Astrocyte (in vitro differentiated cells and primary cell): ENCODE data around the gene KRT78. TPM values are rescaled to one million over a fixed set of nuclear protein-coding genes. Genes with fewer than 3 reads are reported as not detected.

Experiments used
- DNase-seq: peaks from one replicate; pipeline ENCODE4 v3.0.0-alpha.2; 2010; ENCODE audit warnings: low read depth
- FAIRE-seq: peaks from 2 replicates; lab custom pipeline; 2011; peaks lifted over from hg19 to GRCh38; lab: Jason Lieb, UNC
- H2AFZ ChIP-seq: 2 replicates; pipeline ENCODE4 v1.6.0; 2012; ENCODE audit warnings: low read depth, low read length, inconsistent platforms
- H3K27ac ChIP-seq: 2 replicates; pipeline ENCODE4 v1.5.1; 2011; ENCODE audit warnings: low read depth, low read length, inconsistent platforms
- H3K27me3 ChIP-seq: 2 replicates; pipeline ENCODE4 v1.6.0; 2011; ENCODE audit warnings: low read length, inconsistent platforms; ENCODE audit not compliant: insufficient read depth
- H3K36me3 ChIP-seq: 2 replicates; pipeline ENCODE4 v1.5.1; 2011; ENCODE audit warnings: low read length, inconsistent platforms; ENCODE audit not compliant: insufficient read depth
- H3K4me1 ChIP-seq: 2 replicates; pipeline ENCODE4 v1.5.1; 2011; ENCODE audit warnings: low read length, inconsistent platforms; ENCODE audit not compliant: insufficient read depth
- H3K4me2 ChIP-seq: 2 replicates; pipeline ENCODE4 v1.6.0; 2012; ENCODE audit warnings: low read length, inconsistent platforms
- H3K4me3 ChIP-seq: 2 replicates; pipeline ENCODE4 v1.5.1; 2011; ENCODE audit warnings: low read depth, mild to moderate bottlenecking, low read length, inconsistent platforms; ENCODE audit not compliant: insufficient read depth
- H3K79me2 ChIP-seq: 2 replicates; pipeline ENCODE4 v1.6.0; 2012; ENCODE audit warnings: mild to moderate bottlenecking, low read length, inconsistent platforms; ENCODE audit not compliant: insufficient read depth
- H3K9ac ChIP-seq: 2 replicates; pipeline ENCODE4 v1.6.0; 2012; ENCODE audit warnings: mild to moderate bottlenecking, low read length, inconsistent platforms
- H3K9me3 ChIP-seq: 2 replicates; pipeline ENCODE4 v1.5.1; 2012; ENCODE audit warnings: low read depth, mild to moderate bottlenecking, low read length, inconsistent platforms; ENCODE audit not compliant: insufficient read depth
- H4K20me1 ChIP-seq: 2 replicates; pipeline ENCODE4 v1.6.0; 2012; ENCODE audit warnings: low read length, inconsistent platforms; ENCODE audit not compliant: insufficient read depth
- H3K27ac Mint-ChIP-seq: one replicate; pipeline ENCODE4 v1.8.0; 2021; ENCODE audit warnings: mild to moderate bottlenecking, mixed read lengths; ENCODE audit not compliant: unreplicated experiment
- H3K27me3 Mint-ChIP-seq: one replicate; pipeline ENCODE4 v1.8.0; 2021; ENCODE audit warnings: low read depth, mixed read lengths; ENCODE audit not compliant: unreplicated experiment
- H3K36me3 Mint-ChIP-seq: one replicate; pipeline ENCODE4 v1.8.0; 2021; ENCODE audit warnings: low read depth, mixed read lengths; ENCODE audit not compliant: unreplicated experiment
- H3K4me1 Mint-ChIP-seq: one replicate; pipeline ENCODE4 v1.8.0; 2021; ENCODE audit warnings: low read depth, mixed read lengths; ENCODE audit not compliant: unreplicated experiment
- H3K4me3 Mint-ChIP-seq: one replicate; pipeline ENCODE4 v1.8.0; 2021; ENCODE audit warnings: mild to moderate bottlenecking, moderate library complexity, mixed read lengths; ENCODE audit not compliant: unreplicated experiment
- H3K9me3 Mint-ChIP-seq: one replicate; pipeline ENCODE4 v1.8.0; 2021; ENCODE audit warnings: mild to moderate bottlenecking, mixed read lengths; ENCODE audit not compliant: unreplicated experiment
- EZH2 ChIP-seq: IDR thresholded peaks from 2 replicates; pipeline ENCODE4 v1.6.1; 2012; ENCODE audit warnings: mild to moderate bottlenecking, low read length, inconsistent platforms; ENCODE audit not compliant: insufficient read depth
- total RNA-seq: library from RNA; stranded (reverse); gene quantifications from 2 replicates; pipeline ENCODE4 v1.2.1, GENCODE V29; 2021
- TF ChIP-seq, protein P1 (sequence below): IDR thresholded peaks from 2 replicates; pipeline ENCODE4 v1.5.1; 2011; ENCODE audit warnings: low read depth, mild to moderate bottlenecking, inconsistent platforms, low read length, moderate library complexity; ENCODE audit not compliant: insufficient read depth

The KRT78 gene
- total RNA-seq, 1 donor from 2014 or later = not detected

DNA sequence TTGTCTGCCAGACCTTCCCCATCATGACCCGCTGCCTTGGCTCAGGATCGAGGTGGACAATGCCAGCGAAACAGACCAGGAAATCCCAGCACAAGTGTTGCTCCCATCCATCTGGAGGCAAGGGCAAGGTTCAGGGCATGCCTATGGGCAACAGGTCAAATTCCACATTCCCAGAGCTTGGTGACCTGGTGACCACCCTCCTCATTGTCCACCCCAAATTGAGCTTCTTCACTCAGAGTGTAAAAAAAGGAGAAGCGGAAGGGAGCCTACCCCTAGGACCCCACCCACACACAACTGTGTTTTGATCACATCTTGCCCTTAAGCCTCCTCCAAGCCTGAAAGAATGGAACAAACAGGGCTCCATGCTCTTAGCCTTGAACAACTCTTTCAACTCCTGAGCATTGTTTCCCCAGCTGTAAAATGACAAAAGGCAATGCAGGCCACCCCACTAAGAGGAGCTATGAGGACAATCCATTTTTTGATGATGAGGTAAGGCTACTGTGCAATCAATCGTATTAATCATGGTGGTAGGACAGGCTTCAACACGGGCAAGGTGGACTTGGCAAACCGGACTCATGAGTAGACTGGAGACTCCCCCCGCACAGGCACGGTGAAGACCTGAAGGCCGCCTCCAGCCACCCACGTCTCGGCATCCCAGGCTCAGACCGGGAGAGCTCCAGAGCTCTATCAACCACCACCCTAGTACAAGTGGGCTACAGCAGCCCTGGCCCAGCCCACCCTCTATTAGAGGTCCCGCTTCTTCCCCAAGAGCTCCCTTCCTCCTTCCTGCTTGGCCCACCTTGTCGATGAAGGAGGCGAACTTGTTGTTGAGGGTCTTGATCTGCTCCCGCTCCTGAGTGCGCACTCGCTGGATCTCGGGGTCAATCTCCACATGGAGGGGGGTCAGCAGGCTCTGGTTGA lies 15.5 kb downstream of the KRT78 start:
- H3K27ac Mint-ChIP-seq = no peak overlapping the region
- peaks cover 2% of the 10 kb centered on the region for H3K9me3 Mint-ChIP-seq
- Histone ChIP-seq H3K4me3 (no peak overlapping the region), H3K36me3 (no peaks in the 10 kb centered on the region), H3K4me2 (no peak overlapping the region), H3K4me1 (peaks cover 32% of the 10 kb centered on the region), H3K79me2 (no peaks in the 10 kb centered on the region), H3K27ac (no peak overlapping the region), H4K20me1 (no peaks in the 10 kb centered on the region), H3K27me3 (no peaks in the 10 kb centered on the region), H3K9me3 (no peaks in the 10 kb centered on the region), H2AFZ (no peak overlapping the region), H3K9ac (no peak overlapping the region)
- no peak overlapping the region for H3K4me3 Mint-ChIP-seq
- no peak for TF ChIP-seq EZH2
- TF ChIP-seq, protein P1, sequence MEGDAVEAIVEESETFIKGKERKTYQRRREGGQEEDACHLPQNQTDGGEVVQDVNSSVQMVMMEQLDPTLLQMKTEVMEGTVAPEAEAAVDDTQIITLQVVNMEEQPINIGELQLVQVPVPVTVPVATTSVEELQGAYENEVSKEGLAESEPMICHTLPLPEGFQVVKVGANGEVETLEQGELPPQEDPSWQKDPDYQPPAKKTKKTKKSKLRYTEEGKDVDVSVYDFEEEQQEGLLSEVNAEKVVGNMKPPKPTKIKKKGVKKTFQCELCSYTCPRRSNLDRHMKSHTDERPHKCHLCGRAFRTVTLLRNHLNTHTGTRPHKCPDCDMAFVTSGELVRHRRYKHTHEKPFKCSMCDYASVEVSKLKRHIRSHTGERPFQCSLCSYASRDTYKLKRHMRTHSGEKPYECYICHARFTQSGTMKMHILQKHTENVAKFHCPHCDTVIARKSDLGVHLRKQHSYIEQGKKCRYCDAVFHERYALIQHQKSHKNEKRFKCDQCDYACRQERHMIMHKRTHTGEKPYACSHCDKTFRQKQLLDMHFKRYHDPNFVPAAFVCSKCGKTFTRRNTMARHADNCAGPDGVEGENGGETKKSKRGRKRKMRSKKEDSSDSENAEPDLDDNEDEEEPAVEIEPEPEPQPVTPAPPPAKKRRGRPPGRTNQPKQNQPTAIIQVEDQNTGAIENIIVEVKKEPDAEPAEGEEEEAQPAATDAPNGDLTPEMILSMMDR = no peak
- no peaks in the 10 kb centered on the region for H3K36me3 Mint-ChIP-seq
- H3K4me1 Mint-ChIP-seq = peaks cover 30% of the 10 kb centered on the region
- peak; percentile 24 for DNase-seq
- peaks cover 11% of the 10 kb centered on the region for H3K27me3 Mint-ChIP-seq
- no peak for FAIRE-seq

DNA sequence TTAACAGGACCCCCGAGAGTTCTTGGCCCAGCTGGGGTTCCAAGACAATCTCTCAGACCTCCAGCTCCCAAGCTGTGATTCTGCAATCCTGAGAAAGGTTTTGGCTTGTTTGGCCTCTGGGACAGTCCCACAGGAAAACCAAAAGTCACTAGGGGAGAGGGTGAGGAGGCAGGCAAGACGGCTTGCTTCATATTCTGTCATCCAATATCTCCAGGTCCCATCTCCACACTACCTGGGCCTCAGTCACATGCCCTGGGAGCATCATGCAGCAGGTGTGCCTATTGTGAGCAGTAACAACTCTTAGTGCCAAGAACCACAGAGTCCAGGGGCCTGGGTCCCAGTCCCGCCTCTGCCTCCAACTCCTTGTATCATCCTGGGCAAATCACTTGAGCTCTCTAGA lies 16.3 kb downstream of the KRT78 start:
- Histone ChIP-seq H3K9ac (no peak overlapping the region), H3K9me3 (no peaks in the 10 kb centered on the region), H3K4me2 (no peak overlapping the region), H3K4me1 (peaks cover 25% of the 10 kb centered on the region), H3K27me3 (no peaks in the 10 kb centered on the region), H3K36me3 (no peaks in the 10 kb centered on the region), H2AFZ (no peak overlapping the region), H3K4me3 (no peak overlapping the region), H4K20me1 (no peaks in the 10 kb centered on the region), H3K79me2 (no peaks in the 10 kb centered on the region), H3K27ac (no peak overlapping the region)
- Mint-ChIP-seq H3K36me3 (no peaks in the 10 kb centered on the region), H3K9me3 (peaks cover 2% of the 10 kb centered on the region), H3K27me3 (peaks cover 11% of the 10 kb centered on the region), H3K4me3 (no peak overlapping the region), H3K27ac (no peak overlapping the region), H3K4me1 (peaks cover 34% of the 10 kb centered on the region)
- DNase-seq = no peak
- no peak for FAIRE-seq
- TF ChIP-seq, protein P1 = no peak
- TF ChIP-seq EZH2 = no peak

DNA sequence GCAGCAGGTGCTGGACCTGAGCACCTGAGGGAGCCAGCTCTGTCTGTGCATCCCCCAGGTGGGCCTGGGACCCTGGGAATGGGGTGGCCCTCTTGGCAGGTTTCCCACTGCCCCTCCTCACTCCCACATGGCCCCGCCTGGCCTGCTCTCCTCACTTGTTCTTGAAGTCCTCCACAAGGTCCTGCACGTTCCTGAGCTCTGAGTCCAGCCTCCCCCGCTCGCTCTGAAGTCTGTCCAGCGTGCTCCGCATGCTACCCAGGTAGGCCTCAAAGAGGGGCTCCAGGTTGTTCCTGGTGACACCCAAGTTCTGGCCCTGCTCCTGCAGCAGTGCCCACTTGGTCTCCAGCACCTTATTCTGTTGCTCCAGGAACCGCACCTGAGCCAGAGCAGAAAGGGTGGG lies 17.5 kb downstream of the KRT78 start:
- DNase-seq (no peak), FAIRE-seq (no peak)
- no peaks in the 10 kb centered on the region for H3K9me3 ChIP-seq
- no peak overlapping the region for H3K9ac ChIP-seq
- no peak overlapping the region for H3K27ac ChIP-seq
- H3K79me2 ChIP-seq = no peaks in the 10 kb centered on the region
- Mint-ChIP-seq H3K36me3 (peaks cover 2% of the 10 kb centered on the region), H3K4me1 (peaks cover 29% of the 10 kb centered on the region), H3K4me3 (no peak overlapping the region), H3K27ac (no peak overlapping the region), H3K9me3 (peaks cover 2% of the 10 kb centered on the region), H3K27me3 (peaks cover 13% of the 10 kb centered on the region)
- no peak overlapping the region for H2AFZ ChIP-seq
- H3K4me3 ChIP-seq = no peak overlapping the region
- H3K4me2 ChIP-seq = no peak overlapping the region
- no peak for TF ChIP-seq EZH2
- TF ChIP-seq, protein P1 = no peak
- H3K27me3 ChIP-seq = no peaks in the 10 kb centered on the region
- H3K36me3 ChIP-seq = no peaks in the 10 kb centered on the region
- no peaks in the 10 kb centered on the region for H4K20me1 ChIP-seq
- H3K4me1 ChIP-seq = peaks cover 15% of the 10 kb centered on the region
